EH (cell line): ENCODE results near the gene PROC.
A peak's percentile ranks its signal among the peaks of the same experiment; 100 is the strongest.

Experiments used
- DNase-seq: peaks from one replicate; pipeline ENCODE4 v3.0.0-alpha.2; 2015; ENCODE audit warnings: low read depth

PROC gene

DNA sequence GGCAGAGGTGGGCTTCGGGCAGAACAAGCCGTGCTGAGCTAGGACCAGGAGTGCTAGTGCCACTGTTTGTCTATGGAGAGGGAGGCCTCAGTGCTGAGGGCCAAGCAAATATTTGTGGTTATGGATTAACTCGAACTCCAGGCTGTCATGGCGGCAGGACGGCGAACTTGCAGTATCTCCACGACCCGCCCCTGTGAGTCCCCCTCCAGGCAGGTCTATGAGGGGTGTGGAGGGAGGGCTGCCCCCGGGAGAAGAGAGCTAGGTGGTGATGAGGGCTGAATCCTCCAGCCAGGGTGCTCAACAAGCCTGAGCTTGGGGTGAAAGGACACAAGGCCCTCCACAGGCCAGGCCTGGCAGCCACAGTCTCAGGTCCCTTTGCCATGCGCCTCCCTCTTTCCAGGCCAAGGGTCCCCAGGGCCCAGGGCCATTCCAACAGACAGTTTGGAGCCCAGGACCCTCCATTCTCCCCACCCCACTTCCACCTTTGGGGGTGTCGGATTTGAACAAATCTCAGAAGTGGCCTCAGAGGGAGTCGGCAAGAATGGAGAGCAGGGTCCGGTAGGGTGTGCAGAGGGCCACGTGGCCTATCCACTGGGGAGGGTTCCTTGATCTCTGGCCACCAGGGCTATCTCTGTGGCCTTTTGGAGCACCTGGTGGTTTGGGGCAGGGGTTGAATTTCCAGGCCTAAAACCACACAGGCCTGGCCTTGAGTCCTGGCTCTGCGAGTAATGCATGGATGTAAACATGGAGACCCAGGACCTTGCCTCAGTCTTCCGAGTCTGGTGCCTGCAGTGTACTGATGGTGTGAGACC is at the start of gene PROC:
Gene PROC (plus strand): TSS at position 128 of the 812 bp plus-strand sequence. CDS start 1,516 bp downstream, outside the sequence.
- DNase-seq = no peak

GRCh38 chr2:127370010-127370409 is 48.2 kb upstream of the PROC start:
- DNase-seq = no peak

GRCh38 chr2:127371037-127371436 is 47.2 kb upstream of the PROC start:
- DNase-seq = no peak

- no peak for DNase-seq
Observed at GRCh38 chr2:127373362-127374083, 44.7 kb upstream of the PROC start.

DNA sequence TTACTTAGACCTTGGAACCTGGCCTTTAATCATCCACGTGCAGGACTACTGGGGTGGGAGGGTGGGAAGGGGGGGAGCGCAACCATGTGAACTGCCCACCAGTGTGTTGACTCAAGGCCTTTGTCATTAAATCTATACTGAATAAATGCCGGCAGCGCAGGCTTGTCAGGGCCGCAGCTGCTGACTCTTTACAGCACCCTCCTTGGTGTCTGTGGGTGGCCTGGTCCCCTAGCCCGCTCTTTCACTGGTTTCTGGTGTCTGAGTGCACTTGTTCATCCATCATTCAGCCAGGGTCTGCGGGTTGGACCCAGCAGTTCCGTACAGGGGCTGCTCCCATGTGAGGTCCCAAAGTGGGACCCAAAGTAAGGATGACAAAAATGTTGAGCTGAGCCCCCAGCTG is 42.0 kb upstream of the PROC start:
- DNase-seq = no peak

DNA sequence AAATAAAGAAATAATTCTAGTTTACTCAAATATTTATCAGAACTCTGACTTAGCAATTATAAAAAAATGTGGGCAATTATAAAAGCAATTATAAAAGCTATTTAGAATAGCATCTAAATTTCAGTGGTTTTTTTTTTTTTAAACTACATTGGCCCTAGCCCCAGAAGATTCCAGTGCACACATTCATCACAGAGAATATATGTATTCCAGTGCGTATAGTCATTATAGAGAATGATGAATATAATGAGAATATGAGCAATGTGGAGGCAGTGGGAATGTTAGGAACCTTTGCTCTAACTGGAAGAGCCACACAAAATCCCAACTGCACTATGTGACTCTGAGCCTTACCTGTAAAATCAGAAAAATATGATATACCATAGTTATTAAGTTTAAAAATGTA is 41.0 kb upstream of the PROC start:
- DNase-seq = peak; percentile 69

DNA sequence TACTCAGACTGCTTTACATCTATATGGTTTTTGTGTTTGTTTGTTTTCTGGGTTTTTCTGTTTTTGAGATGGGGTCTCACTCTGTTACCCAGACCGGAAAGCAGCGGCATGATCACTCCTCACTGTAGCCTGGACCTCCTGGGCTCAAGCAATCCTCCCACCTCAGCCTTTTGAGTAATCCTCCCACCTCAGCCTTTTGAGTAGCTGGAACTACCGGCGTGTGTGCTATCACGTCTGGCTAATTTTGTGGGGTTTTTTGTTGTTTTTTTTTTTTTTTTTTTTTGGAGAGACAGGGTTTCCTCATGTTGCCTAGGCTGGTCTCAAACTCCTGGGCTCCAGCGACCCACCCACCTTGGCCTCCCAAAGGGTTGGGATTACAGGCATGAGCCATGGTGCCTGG is 39.5 kb upstream of the PROC start:
- DNase-seq = no peak

GRCh38 chr2:127379712-127380355 is 38.4 kb upstream of the PROC start:
- DNase-seq = no peak

DNA sequence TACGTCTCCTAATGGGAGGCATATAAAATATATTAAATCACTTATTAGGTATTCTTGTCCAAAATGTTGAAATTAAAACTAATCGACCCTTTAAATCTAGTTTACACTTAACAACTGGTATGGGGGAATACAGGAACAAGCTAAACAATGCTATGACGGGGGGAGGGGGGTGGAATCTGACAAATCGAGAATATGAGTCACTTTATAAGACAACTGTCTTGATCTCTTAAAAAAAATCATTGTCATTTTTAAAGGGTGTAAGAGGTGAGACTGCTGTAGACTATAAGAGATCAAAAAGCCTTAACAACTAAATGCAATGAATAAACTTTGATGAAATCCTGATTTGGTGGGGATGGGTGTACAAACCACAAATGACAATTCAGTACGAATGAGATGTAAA is 36.5 kb upstream of the PROC start:
- DNase-seq = no peak

DNA sequence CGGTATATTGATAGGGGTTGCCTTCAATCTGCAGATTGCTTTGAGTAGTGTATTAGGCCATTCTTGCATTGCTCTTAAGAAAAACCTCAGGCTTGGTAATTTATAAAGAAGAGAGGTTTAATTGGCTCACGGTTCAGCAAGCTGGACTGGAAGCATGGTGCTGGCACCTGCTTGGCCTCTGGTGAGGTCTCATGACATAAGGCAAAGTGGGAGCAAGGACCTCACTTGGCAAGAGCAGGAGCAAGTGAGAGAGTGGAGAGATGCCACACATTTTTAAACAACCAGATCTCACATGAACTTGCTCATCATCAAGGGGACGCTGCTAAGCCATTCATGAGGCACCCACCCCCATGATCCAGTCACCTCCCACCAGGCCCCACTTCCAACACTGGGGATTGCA is 35.4 kb upstream of the PROC start:
- no peak for DNase-seq

DNA sequence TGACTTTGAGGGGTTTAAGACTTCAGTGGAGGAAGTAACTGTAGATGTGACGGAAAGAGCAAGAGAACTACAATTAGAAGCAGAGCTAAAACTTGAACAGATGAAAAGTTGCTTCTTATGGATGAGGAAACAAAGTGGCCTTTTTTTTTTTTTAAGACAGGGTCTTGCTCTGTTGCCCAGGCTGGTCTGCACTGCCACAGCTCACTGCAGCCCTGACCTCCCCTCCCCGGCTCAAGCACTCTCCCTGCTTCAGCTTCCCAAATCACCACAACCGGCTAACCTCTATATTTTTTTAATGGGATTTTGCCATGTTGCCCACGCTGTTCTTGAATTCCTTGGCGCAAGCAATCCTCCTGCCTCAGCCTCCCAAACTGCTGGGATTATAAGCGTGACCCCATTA is 33.7 kb upstream of the PROC start:
- DNase-seq = no peak

DNA sequence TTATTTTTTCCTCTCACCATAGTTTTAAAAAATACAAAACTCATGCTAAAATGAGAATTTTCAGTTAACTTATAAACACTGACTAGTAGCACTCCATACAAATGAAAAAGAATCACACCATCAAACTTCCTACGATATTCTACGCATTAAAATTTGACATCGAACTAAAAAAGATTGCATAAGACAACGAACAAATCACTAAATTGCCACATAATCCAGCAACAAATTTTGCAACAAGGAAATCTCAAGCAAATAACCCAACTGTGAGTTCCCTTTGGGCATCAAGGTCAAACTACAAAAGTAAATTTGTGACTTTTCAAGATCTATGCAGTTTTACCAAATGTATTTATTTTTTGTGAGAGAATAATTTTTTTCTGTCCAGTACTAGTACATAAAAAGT is 32.0 kb upstream of the PROC start:
- no peak for DNase-seq

DNA sequence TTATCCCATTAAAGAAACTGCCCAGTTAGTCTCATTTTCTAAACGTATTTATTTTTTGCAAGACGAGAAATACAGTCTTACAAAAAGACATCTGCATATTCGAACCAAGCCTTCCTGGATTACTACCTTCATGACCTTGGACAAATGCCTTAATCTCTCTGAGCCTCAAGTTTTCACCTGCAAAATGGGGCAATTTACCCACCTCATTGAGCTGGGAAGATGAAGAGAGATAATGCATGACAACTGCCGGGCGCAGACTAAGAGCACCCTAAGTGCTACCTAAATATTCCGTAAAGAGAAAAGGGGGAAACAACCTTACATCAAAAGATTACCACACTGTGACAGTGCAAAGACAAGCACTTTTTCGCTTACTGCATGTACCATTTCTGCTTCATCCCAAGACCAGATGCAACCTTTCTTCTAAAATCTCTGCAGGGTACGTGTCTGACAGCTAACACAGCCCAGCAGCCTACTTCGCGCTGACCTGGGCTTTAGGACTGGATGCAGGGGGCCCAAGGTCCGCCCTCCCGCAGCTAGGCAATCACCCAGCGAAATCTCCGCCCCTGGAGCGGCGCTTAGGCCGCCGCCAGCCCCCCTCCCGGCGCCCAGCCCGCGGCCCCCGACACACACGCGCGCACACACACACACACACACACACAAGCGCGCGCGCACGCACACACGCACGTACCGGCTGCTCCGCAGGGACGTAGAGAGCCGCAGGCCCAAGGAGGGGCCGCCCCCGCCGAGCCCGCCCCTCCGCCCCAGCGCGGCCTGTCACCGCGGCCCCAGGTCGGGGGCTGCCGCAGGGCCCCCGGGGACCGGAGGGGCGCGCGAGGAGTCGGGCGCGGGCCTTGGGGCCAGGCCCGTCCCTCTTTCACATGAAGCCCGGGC is 31.2 kb upstream of the PROC start:
- DNase-seq = peak; percentile 84

- DNase-seq = peak; percentile 89
Observed at GRCh38 chr2:127387655-127388422, 30.4 kb upstream of the PROC start, which contains the start of gene MAP3K2. TSS of gene MAP3K2 (minus strand) at chr2:127387975. CDS start at chr2:127343129, 44,846 bp downstream.

- no peak for DNase-seq
Observed at GRCh38 chr2:127388423-127389164, 29.6 kb upstream of the PROC start.

DNA sequence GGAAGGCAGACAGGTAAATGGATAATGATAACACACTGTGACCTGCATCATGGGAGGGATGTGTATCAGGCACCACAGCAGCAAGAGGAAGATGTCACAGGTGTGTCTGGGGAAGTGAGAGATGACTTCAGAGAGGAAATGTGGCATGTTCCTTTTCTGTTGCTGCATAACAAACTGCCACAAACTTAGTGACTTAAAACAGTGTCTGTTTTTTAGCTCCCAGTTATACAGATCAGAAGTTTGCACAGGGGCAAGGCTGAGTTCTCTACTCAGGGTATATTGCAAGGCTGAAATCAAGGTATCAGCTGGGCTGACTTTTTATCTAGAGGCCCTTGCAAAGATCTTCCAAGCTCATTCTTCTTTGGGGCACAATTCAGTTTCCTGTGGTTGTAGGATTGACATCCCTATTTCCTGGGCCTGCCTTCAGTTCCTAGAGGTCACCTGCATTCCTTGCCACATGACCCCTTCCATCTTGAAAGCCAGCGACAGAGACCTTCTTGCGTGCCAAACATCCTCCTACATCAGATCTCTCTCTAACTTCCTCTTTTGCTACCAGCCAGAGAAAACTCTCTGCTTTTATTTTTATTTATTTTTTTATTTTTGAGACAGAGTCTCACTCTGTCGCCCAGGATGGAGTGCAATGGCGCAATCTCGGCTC is 28.3 kb upstream of the PROC start:
- DNase-seq = no peak

- peak; percentile 35 for DNase-seq
Observed at GRCh38 chr2:127392133-127392827, 25.9 kb upstream of the PROC start.

- DNase-seq = no peak
Observed at GRCh38 chr2:127392828-127393578, 25.2 kb upstream of the PROC start.
